CD4-positive, alpha-beta T cell (primary cell): Measurements from ENCODE around the gene ZNF581. TPM values are rescaled to one million over a fixed set of nuclear protein-coding genes. Genes with fewer than 3 reads are reported as not detected.

Source experiments
- ATAC-seq: fragments of 200-7000 bp; cut with Tn5 transposase; one replicate; pipeline ENCODE4 v1.10.0; 2022; ENCODE audit warnings: mild to moderate bottlenecking; ENCODE audit not compliant: poor library complexity
- CTCF ChIA-PET: fragments of 350-600 bp; sonication (Branson Sonifier 250); formaldehyde crosslinking; loops from one replicate; lab custom pipeline; 2021; ENCODE audit warnings: antibody characterized with exemption, inconsistent platforms; lab: Charles Lee
- POLR2A ChIA-PET: fragments of 350-600 bp; sonication (Branson Sonifier 250); formaldehyde crosslinking; loops from one replicate; lab custom pipeline; 2021; ENCODE audit warnings: antibody characterized with exemption, inconsistent platforms; lab: Charles Lee
- DNase-seq, 14 experiments: peaks; one replicate each; pipeline ENCODE4 v3.0.0-alpha.2; 2013 to 2020; ENCODE audit warnings: mixed read lengths in 2 of 14
- H3K27ac ChIP-seq, 2 donors: one replicate each; pipeline versions ENCODE4 v1.5.1 to v1.7.0; 2013; ENCODE audit warnings: low read length in 2 of 2, low read depth in 1 of 2, mild to moderate bottlenecking in 1 of 2
- H3K27me3 ChIP-seq, 2 experiments: 1 replicate in 1 of 2; 2 replicates in 1 of 2; pipeline versions ENCODE4 v1.6.1 to v1.7.0; 2013; ENCODE audit warnings: low read length in 2 of 2, control low read depth in 1 of 2, mild to moderate bottlenecking in 1 of 2, moderate library complexity in 1 of 2; ENCODE audit not compliant: insufficient read depth in 2 of 2, control insufficient read depth in 1 of 2
- H3K36me3 ChIP-seq: one replicate; pipeline ENCODE4 v1.6.1; 2013; ENCODE audit warnings: low read length, control low read depth; ENCODE audit not compliant: insufficient read depth
- H3K4me1 ChIP-seq: one replicate; pipeline ENCODE4 v1.6.1; 2013; ENCODE audit warnings: low read length, control low read depth; ENCODE audit not compliant: insufficient read depth
- H3K4me3 ChIP-seq: one replicate; pipeline ENCODE4 v1.5.1; 2013; ENCODE audit warnings: mild to moderate bottlenecking, low read length, moderate library complexity
- H3K9me3 ChIP-seq, 2 experiments: 1 replicate in 1 of 2; 2 replicates in 1 of 2; pipeline versions ENCODE4 v1.6.1 to v1.7.0; 2013; ENCODE audit warnings: low read length in 2 of 2, mild to moderate bottlenecking in 2 of 2, control low read depth in 1 of 2, moderate library complexity in 1 of 2; ENCODE audit not compliant: control insufficient read depth in 1 of 2, insufficient read depth in 1 of 2
- H3K27ac Mint-ChIP-seq: one replicate; pipeline ENCODE4 v1.8.0; 2020; ENCODE audit warnings: mixed read lengths
- H3K27me3 Mint-ChIP-seq: one replicate; pipeline ENCODE4 v1.8.0; 2021; ENCODE audit warnings: mixed read lengths
- H3K36me3 Mint-ChIP-seq: one replicate; pipeline ENCODE4 v1.8.0; 2021; ENCODE audit warnings: low read depth, mixed read lengths
- H3K4me1 Mint-ChIP-seq: one replicate; pipeline ENCODE4 v1.8.0; 2021; ENCODE audit warnings: low read depth, mixed read lengths
- H3K4me3 Mint-ChIP-seq: one replicate; pipeline ENCODE4 v1.8.0; 2020; ENCODE audit warnings: mild to moderate bottlenecking, mixed read lengths
- H3K9me3 Mint-ChIP-seq: one replicate; pipeline ENCODE4 v1.8.0; 2020; ENCODE audit warnings: mixed read lengths
- CTCF ChIP-seq: fragments of 200-600 bp; IDR thresholded peaks from one replicate; pipeline ENCODE4 v1.8.0; 2022; ENCODE audit warnings: antibody characterized with exemption, mild to moderate bottlenecking
- intact Hi-C, 2 experiments: fragments of 100-400 bp; cut with DNase I in 1 of 2; cut with micrococcal nuclease in 1 of 2; formaldehyde crosslinking; loops; one replicate each; pipeline versions ENCODE4 v1.15.1 to v1.9.0; 2023 to 2025; cut with DNase I, micrococcal nuclease
- total RNA-seq, 174 experiments: library from RNA in 2 of 174; stranded (reverse) in 2 of 174; gene quantifications; one replicate each; pipeline ENCODE4 v1.2.3 and lab custom pipeline; 2021 to 2026

Gene ZNF581
- total RNA-seq, 2 experiments from 2014 or later, result 23.1 to 24.7 TPM

DNA sequence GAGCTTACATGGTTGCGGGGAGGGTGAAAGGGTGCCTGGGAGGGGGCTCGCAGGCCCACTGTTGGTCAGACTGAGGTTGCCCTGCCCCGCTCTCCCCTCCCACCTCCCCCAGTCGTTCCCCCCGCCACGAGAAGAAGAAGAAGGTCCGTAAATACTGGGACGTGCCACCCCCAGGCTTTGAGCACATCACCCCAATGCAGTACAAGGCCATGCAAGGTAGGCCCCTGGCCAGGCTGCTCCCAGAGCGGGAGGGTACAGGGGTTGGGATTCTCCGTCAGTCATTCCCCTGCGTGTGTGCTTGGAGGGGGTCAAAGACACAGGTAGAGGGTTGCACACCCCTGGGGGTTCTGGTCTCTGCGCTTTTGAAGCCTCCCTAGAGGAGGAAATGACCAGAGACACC is 17.0 kb downstream of the ZNF581 start:
- Mint-ChIP-seq H3K9me3 (no peaks in the 10 kb centered on the region), H3K4me1 (peaks cover 46% of the 10 kb centered on the region), H3K36me3 (peaks cover 70% of the 10 kb centered on the region), H3K4me3 (no peak overlapping the region), H3K27ac (peak overlapping the region; percentile 24), H3K27me3 (no peaks in the 10 kb centered on the region)
- intact Hi-C loops, result no loop called here
- no peak for ATAC-seq
- no peak for DNase-seq
- CTCF ChIA-PET, result no interaction called here
- Histone ChIP-seq H3K9me3 (no peaks in the 10 kb centered on the region), H3K4me1 (peaks cover 62% of the 10 kb centered on the region), H3K27me3 (no peaks in the 10 kb centered on the region), H3K27ac (no peak overlapping the region), H3K4me3 (no peak overlapping the region), H3K36me3 (peaks cover 69% of the 10 kb centered on the region)
- POLR2A ChIA-PET, result no interaction called here
- TF ChIP-seq CTCF, result no peak

DNA sequence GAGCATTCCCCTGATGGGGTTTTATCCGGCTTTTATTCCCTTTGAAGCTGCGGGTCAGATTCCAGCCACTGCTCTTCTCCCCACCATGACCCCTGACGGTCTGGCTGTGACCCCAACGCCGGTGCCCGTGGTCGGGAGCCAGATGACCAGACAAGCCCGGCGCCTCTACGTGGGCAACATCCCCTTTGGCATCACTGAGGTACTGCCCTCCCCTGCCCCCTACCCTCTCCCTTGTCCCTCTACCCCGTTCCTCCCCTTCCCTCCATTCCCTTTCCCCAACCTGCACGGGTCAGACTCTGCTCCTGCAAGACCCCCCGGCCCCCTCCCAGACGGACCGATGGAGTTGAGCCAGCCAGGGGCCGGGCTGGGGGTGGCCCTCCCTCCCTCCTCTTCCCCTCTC is 17.5 kb downstream of the ZNF581 start:
- H3K4me3 ChIP-seq, result no peak overlapping the region
- Mint-ChIP-seq H3K27me3 (no peaks in the 10 kb centered on the region), H3K9me3 (no peaks in the 10 kb centered on the region), H3K4me1 (peaks cover 40% of the 10 kb centered on the region), H3K4me3 (no peak overlapping the region), H3K36me3 (peaks cover 68% of the 10 kb centered on the region), H3K27ac (no peak overlapping the region)
- peaks cover 73% of the 10 kb centered on the region for H3K36me3 ChIP-seq
- peaks cover 56% of the 10 kb centered on the region for H3K4me1 ChIP-seq
- POLR2A ChIA-PET, result no interaction called here
- intact Hi-C loops, result no loop called here
- no peak overlapping the region for H3K27ac ChIP-seq
- ATAC-seq, result no peak
- no peaks in the 10 kb centered on the region for H3K27me3 ChIP-seq
- TF ChIP-seq CTCF, result no peak
- no peaks in the 10 kb centered on the region for H3K9me3 ChIP-seq
- no peak for DNase-seq
- CTCF ChIA-PET, result no interaction called here

GRCh38 chr19:55661826-55662225 is 18.4 kb downstream of the ZNF581 start:
- DNase-seq, result no peak
- CTCF ChIA-PET, result no interaction called here
- peak overlapping the region; percentile 42 for H3K27ac Mint-ChIP-seq
- no peak for TF ChIP-seq CTCF
- no peak overlapping the region for H3K27ac ChIP-seq
- POLR2A ChIA-PET, result no interaction called here
- intact Hi-C loops, result no loop called here
- no peak overlapping the region for H3K4me3 ChIP-seq
- peaks cover 49% of the 10 kb centered on the region for H3K4me1 ChIP-seq
- H3K36me3 Mint-ChIP-seq, result peaks cover 72% of the 10 kb centered on the region
- no peak for ATAC-seq
- H3K4me3 Mint-ChIP-seq, result no peak overlapping the region
- H3K27me3 Mint-ChIP-seq, result no peaks in the 10 kb centered on the region
- H3K9me3 ChIP-seq, result no peaks in the 10 kb centered on the region
- H3K4me1 Mint-ChIP-seq, result peaks cover 32% of the 10 kb centered on the region
- H3K36me3 ChIP-seq, result peaks cover 77% of the 10 kb centered on the region
- no peaks in the 10 kb centered on the region for H3K27me3 ChIP-seq
- H3K9me3 Mint-ChIP-seq, result no peaks in the 10 kb centered on the region
